ENCODE measurements around the gene C4A. TPM values are rescaled to one million over a fixed set of nuclear protein-coding genes. Genes with fewer than 3 reads are reported as not detected.

Gene C4A
- total and polyA plus RNA-seq, 2 of the 13 experiments (the other 11 are each of a cell fraction or from before 2014, with no cell fraction given), result 165 to 478 TPM

GRCh38 chr6:31947070-31947675, 34.7 kb upstream of the C4A start (continued):
- no peak for TF ChIP-seq SMARCC2 (IDR thresholded peaks at IDR 0.05)
- TF ChIP-seq, protein P1, sequence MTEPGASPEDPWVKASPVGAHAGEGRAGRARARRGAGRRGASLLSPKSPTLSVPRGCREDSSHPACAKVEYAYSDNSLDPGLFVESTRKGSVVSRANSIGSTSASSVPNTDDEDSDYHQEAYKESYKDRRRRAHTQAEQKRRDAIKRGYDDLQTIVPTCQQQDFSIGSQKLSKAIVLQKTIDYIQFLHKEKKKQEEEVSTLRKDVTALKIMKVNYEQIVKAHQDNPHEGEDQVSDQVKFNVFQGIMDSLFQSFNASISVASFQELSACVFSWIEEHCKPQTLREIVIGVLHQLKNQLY (CRISPR knock-in tag; IDR thresholded peaks at IDR 0.05), result no peak
- no peak for TF ChIP-seq ZNF644 (CRISPR knock-in tag; IDR thresholded peaks at IDR 0.05; ENCODE audit: low read depth)
- TF ChIP-seq FOSL2 (CRISPR knock-in tag; IDR thresholded peaks at IDR 0.05), result no peak
- TF ChIP-seq ZNF292 (CRISPR knock-in tag; IDR thresholded peaks at IDR 0.05; ENCODE audit: borderline replicate concordance, low read depth), result no peak
- no peak for TF ChIP-seq ADNP (CRISPR knock-in tag; IDR thresholded peaks at IDR 0.05)
- no peak for TF ChIP-seq IKZF4 (CRISPR knock-in tag; IDR thresholded peaks at IDR 0.05; ENCODE audit: borderline replicate concordance, low read depth, not compliant biosample characterization)
- TF ChIP-seq SALL1 (CRISPR knock-in tag; IDR thresholded peaks at IDR 0.05), result no peak
- no peak for TF ChIP-seq ZIK1 (CRISPR knock-in tag; IDR thresholded peaks at IDR 0.05; ENCODE audit: borderline replicate concordance, low read depth)
- TF ChIP-seq PHF20 (CRISPR knock-in tag; IDR thresholded peaks at IDR 0.05), result no peak
- no peak for TF ChIP-seq NBN (conservative IDR thresholded peaks at IDR 0.05)
- peak; percentile 55; the same call in 1 of the 2 replicates for TF ChIP-seq ZNF142 (CRISPR knock-in tag; IDR thresholded peaks at IDR 0.05)
- no peak for TF ChIP-seq RFX3 (CRISPR knock-in tag; IDR thresholded peaks at IDR 0.05)
- no peak; the same call in 1 of the 2 replicates for TF ChIP-seq MAFG (CRISPR knock-in tag; IDR thresholded peaks at IDR 0.05)
- TF ChIP-seq EEA1 (CRISPR knock-in tag; IDR thresholded peaks at IDR 0.05; ENCODE audit: borderline replicate concordance), result no peak
- TF ChIP-seq ZNF225 (CRISPR knock-in tag; IDR thresholded peaks at IDR 0.05), result no peak
- TF ChIP-seq CCAR2 (optimal IDR thresholded peaks at IDR 0.05; ENCODE audit: low read depth, low read length), result no peak
- peak; percentile 98 for TF ChIP-seq ZBTB38 (CRISPR knock-in tag; IDR thresholded peaks at IDR 0.05)
- no peak for TF ChIP-seq ZNF460 (CRISPR knock-in tag; IDR thresholded peaks at IDR 0.05; ENCODE audit: borderline replicate concordance)
- no peak for TF ChIP-seq ZMYM2 (CRISPR knock-in tag; IDR thresholded peaks at IDR 0.05)
- TF ChIP-seq JUNB (CRISPR knock-in tag; IDR thresholded peaks at IDR 0.05; ENCODE audit: borderline replicate concordance), result no peak
- TF ChIP-seq MAFK (conservative IDR thresholded peaks at IDR 0.05 in 1 of 2, IDR thresholded peaks at IDR 0.05 in 1 of 2; ENCODE audit: low read length in 2 of 2), result no peak
- TF ChIP-seq KDM6A (CRISPR knock-in tag; IDR thresholded peaks at IDR 0.05; ENCODE audit: low read depth), result no peak

Data from HepG2 (cell line).